ENCODE results near the gene COL2A1.

- no peak for TF ChIP-seq CTCF (IDR thresholded peaks at IDR 0.05)
- no peak for TF ChIP-seq EP300 (IDR thresholded peaks at IDR 0.05)
- TF ChIP-seq POLR2A (IDR thresholded peaks at IDR 0.05): no peak
Observed at GRCh38 chr12:48001505-48002413, 2.5 kb downstream of the COL2A1 start.
